ENCODE data around the gene NEU2. TPM values are rescaled to one million over a fixed set of nuclear protein-coding genes. Genes with fewer than 3 reads are reported as not detected.
A peak's percentile ranks its signal among the peaks of the same experiment; 100 is the strongest.

NEU2 gene
- total and polyA plus RNA-seq, 2 of the 13 experiments (the other 11 are each of a cell fraction or from before 2014, with no cell fraction given) = not detected

GRCh38 chr2:233012301-233012971 is 20.0 kb upstream of the NEU2 start (continued):
- TF ChIP-seq ZXDC (CRISPR knock-in tag; IDR thresholded peaks at IDR 0.05) (peak; percentile 35), ZBTB3 (CRISPR knock-in tag; IDR thresholded peaks at IDR 0.05; ENCODE audit: borderline replicate concordance, low read depth) (no peak), GABPA (IDR thresholded peaks at IDR 0.05; ENCODE audit: low read depth, low read length) (no peak), GABPA (CRISPR knock-in tag; IDR thresholded peaks at IDR 0.05; ENCODE audit: low read depth) (peak; percentile 52), EEA1 (CRISPR knock-in tag; IDR thresholded peaks at IDR 0.05; ENCODE audit: borderline replicate concordance) (peak; percentile 38; the same call in 1 of the 2 replicates), ELF1 (CRISPR knock-in tag; IDR thresholded peaks at IDR 0.05) (peak; percentile 72), FOXA3 (CRISPR knock-in tag; IDR thresholded peaks at IDR 0.05) (peak; percentile 36; the same call in 1 of the 2 replicates), FOSL1 (CRISPR knock-in tag; IDR thresholded peaks at IDR 0.05; ENCODE audit: borderline replicate concordance) (0 out of 2 replicates have a peak, but pooled peaks have one; percentile 15), POLR2A (IDR thresholded peaks at IDR 0.05; ENCODE audit: insufficient read depth in 1 of 2, low read depth in 2 of 2, low read length in 2 of 2) (peak; percentile 34 to 42; a peak in 1 of 4 replicates), ZNF605 (CRISPR knock-in tag; IDR thresholded peaks at IDR 0.05) (peak; percentile 44; the same call in 1 of the 2 replicates), TBL1XR1 (IDR thresholded peaks at IDR 0.05; ENCODE audit: borderline replicate concordance, low read length, partially characterized antibody) (no peak), ONECUT2 (CRISPR knock-in tag; IDR thresholded peaks at IDR 0.05) (peak; percentile 24; the same call in 1 of the 2 replicates), ZEB1 (IDR thresholded peaks at IDR 0.05; ENCODE audit: insufficient replicate concordance, low read depth) (no peak), ATF7 (IDR thresholded peaks at IDR 0.05) (no peak), ATF7 (CRISPR knock-in tag; IDR thresholded peaks at IDR 0.05) (no peak), ZNF441 (CRISPR knock-in tag; IDR thresholded peaks at IDR 0.05; ENCODE audit: borderline replicate concordance) (peak; percentile 60; the same call in 1 of the 2 replicates), ZNF12 (CRISPR knock-in tag; IDR thresholded peaks at IDR 0.05) (no peak), KAT8 (CRISPR knock-in tag; IDR thresholded peaks at IDR 0.05) (0 out of 2 replicates have a peak, but pooled peaks have one; percentile 54), ZNF879 (CRISPR knock-in tag; IDR thresholded peaks at IDR 0.05) (no peak), ZNF557 (CRISPR knock-in tag; IDR thresholded peaks at IDR 0.05) (0 out of 2 replicates have a peak, but pooled peaks have one; percentile 79)
- TF ChIP-seq, protein P1, sequence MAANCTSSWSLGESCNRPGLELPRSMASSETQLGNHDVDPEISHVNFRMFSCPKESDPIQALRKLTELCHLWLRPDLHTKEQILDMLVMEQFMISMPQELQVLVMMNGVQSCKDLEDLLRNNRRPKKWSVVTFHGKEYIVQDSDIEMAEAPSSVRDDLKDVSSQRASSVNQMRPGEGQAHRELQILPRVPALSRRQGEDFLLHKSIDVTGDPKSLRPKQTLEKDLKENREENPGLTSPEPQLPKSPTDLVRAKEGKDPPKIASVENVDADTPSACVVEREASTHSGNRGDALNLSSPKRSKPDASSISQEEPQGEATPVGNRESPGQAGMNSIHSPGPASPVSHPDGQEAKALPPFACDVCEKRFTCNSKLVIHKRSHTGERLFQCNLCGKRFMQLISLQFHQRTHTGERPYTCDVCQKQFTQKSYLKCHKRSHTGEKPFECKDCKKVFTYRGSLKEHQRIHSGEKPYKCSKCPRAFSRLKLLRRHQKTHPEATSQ (CRISPR knock-in tag; IDR thresholded peaks at IDR 0.05; ENCODE audit: borderline replicate concordance) = no peak
- TF ChIP-seq, protein P2, sequence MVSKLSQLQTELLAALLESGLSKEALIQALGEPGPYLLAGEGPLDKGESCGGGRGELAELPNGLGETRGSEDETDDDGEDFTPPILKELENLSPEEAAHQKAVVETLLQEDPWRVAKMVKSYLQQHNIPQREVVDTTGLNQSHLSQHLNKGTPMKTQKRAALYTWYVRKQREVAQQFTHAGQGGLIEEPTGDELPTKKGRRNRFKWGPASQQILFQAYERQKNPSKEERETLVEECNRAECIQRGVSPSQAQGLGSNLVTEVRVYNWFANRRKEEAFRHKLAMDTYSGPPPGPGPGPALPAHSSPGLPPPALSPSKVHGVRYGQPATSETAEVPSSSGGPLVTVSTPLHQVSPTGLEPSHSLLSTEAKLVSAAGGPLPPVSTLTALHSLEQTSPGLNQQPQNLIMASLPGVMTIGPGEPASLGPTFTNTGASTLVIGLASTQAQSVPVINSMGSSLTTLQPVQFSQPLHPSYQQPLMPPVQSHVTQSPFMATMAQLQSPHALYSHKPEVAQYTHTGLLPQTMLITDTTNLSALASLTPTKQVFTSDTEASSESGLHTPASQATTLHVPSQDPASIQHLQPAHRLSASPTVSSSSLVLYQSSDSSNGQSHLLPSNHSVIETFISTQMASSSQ (IDR thresholded peaks at IDR 0.05; ENCODE audit: low read depth) = no peak
- TF ChIP-seq, protein P2 (CRISPR knock-in tag; IDR thresholded peaks at IDR 0.05; ENCODE audit: borderline replicate concordance) = no peak

Measured in HepG2 (cell line).